HG02798 (cell line): ENCODE measurements around the gene GMIP.

Experiments
- ATAC-seq: cut with Tn5 transposase; IDR thresholded peaks from one replicate; pipeline ENCODE4 v1.9.1; 2021; ENCODE audit warnings: mild to moderate bottlenecking; ENCODE audit not compliant: unreplicated experiment, poor library complexity

GMIP gene

GRCh38 chr19:19579533-19580361 lies 63.7 kb downstream of the GMIP start:
- no peak for ATAC-seq
